ENCODE results near the gene SNX5.
"Not testable (repeated sequence)": the region's sequence is repeated elsewhere in the genome, so short reads cannot be mapped to it uniquely, and the experiment has no call there.

Gene SNX5

GRCh38 chr20:17992847-17993513 lies 24.4 kb upstream of the SNX5 start:
- peak; percentile 55 for DNase-seq

- DNase-seq, result no peak
Observed at GRCh38 chr20:17992224-17992637, 23.6 kb upstream of the SNX5 start.

GRCh38 chr20:17990278-17990972 lies 21.8 kb upstream of the SNX5 start:
- no peak for DNase-seq

- DNase-seq, result no peak
Observed at GRCh38 chr20:17987988-17988387, 19.4 kb upstream of the SNX5 start.

GRCh38 chr20:17985388-17986018 lies 16.9 kb upstream of the SNX5 start:
- no peak for DNase-seq

- no peak for DNase-seq
Observed at GRCh38 chr20:17976305-17976704, 7.7 kb upstream of the SNX5 start.

GRCh38 chr20:17972121-17972520 lies 3.5 kb upstream of the SNX5 start:
- no peak for DNase-seq

- no peak for DNase-seq
Observed at GRCh38 chr20:17971300-17972013, 2.9 kb upstream of the SNX5 start.

GRCh38 chr20:17969884-17970409 lies 1.4 kb upstream of the SNX5 start:
- DNase-seq, result no peak

- no peak for DNase-seq
Observed at GRCh38 chr20:17969278-17969883, 787 bp upstream of the SNX5 start.

- DNase-seq, result no peak
Observed at GRCh38 chr20:17967521-17968365, 851 bp downstream of the SNX5 start.

GRCh38 chr20:17966432-17967310 lies 1.9 kb downstream of the SNX5 start:
- no peak for DNase-seq

GRCh38 chr20:17965042-17965697 lies 3.4 kb downstream of the SNX5 start:
- no peak for DNase-seq

GRCh38 chr20:17964632-17965031 lies 4.0 kb downstream of the SNX5 start:
- no peak for DNase-seq

GRCh38 chr20:17964073-17964472 lies 4.5 kb downstream of the SNX5 start:
- no peak for DNase-seq

GRCh38 chr20:17963114-17963897 lies 5.3 kb downstream of the SNX5 start:
- DNase-seq, result no peak

GRCh38 chr20:17961587-17961940 lies 7.0 kb downstream of the SNX5 start:
- DNase-seq, result no peak

GRCh38 chr20:17960927-17961586 lies 7.5 kb downstream of the SNX5 start:
- DNase-seq, result no peak

- DNase-seq, result not testable (repeated sequence)
Observed at GRCh38 chr20:17960400-17960885, 8.2 kb downstream of the SNX5 start.

Measured in NCI-H1436 treated with DMSO at 0.1 percent for 48 hours (cell line).